Mucosa of descending colon (tissue), 3 donors: ENCODE results near the gene ARL5A. TPM values are rescaled to one million over a fixed set of nuclear protein-coding genes. Genes with fewer than 3 reads are reported as not detected.

ENCODE experiments used
- ATAC-seq: fragments of 200-7000 bp; cut with Tn5 transposase; one replicate; pipeline ENCODE4 v1.9.1; 2020; ENCODE audit warnings: mild to moderate bottlenecking, moderate library complexity
- DNase-seq, 3 donors: peaks; one replicate each; pipeline ENCODE4 v3.0.0-alpha.2; 2020
- H3K36me3 ChIP-seq: fragments of 200-600 bp; one replicate; pipeline ENCODE4 v1.8.0; 2021; ENCODE audit warnings: low read depth, mild to moderate bottlenecking
- H3K4me1 ChIP-seq: fragments of 200-600 bp; one replicate; pipeline ENCODE4 v1.8.0; 2021; ENCODE audit warnings: low read depth, mild to moderate bottlenecking
- H3K4me3 ChIP-seq: fragments of 200-600 bp; one replicate; pipeline ENCODE4 v1.8.0; 2021; ENCODE audit warnings: mild to moderate bottlenecking
- H3K9me3 ChIP-seq: fragments of 200-600 bp; one replicate; pipeline ENCODE4 v1.8.0; 2021; ENCODE audit warnings: mild to moderate bottlenecking
- intact Hi-C, 2 donors: fragments of 100-400 bp; cut with DNase I in 1 of 2; cut with micrococcal nuclease in 1 of 2; formaldehyde crosslinking; loops; one replicate each; pipeline versions ENCODE4 v1.11.0 to v1.11.1; 2022; cut with DNase I, micrococcal nuclease
- total RNA-seq, 3 donors: library from RNA; stranded (reverse); fragmentation: NEBNext Ultra II Directional in 2 of 3; extraction: Animal tissue kit (Norgen Biotek cat#: 25700) in 2 of 3; gene quantifications; one replicate each; pipeline versions ENCODE4 v1.2.1 to v1.2.4, GENCODE V29; 2021 to 2023
- TF ChIP-seq, protein P1 (sequence below): fragments of 200-600 bp; IDR thresholded peaks from one replicate; pipeline ENCODE4 v1.8.0; 2022; ENCODE audit warnings: antibody characterized with exemption, mild to moderate bottlenecking
- donor health status: DM: no; HTN: no; CAD: no; lungs with moderate emphysema.
- donor health status: DM: no; HTN: no; CAD: no.
- donor health status: DM: no; HTN: yes; CAD: no.

Gene ARL5A
- total RNA-seq, 3 donors from 2014 or later = 38.5 to 55.9 (median 39.5) TPM

DNA sequence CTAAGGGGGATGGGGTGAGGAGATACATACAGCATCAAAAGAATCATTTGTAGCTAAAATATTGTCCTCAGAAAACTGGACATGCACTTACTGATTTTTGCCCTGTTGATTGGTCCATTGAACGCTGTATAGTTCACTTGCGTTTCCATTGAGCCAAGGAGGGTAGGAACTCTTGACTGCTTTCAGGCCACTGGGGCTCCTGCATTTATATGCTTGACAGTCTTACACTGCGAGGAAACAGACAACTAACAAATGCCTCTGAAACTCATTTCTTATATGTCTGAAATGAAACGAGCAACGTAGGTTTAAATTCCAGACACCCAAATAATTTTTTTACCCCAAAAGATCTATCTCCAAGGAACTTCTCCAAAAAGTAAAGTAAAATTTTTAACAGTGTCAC, 42.1 kb downstream of the ARL5A start:
- TF ChIP-seq, protein P1, sequence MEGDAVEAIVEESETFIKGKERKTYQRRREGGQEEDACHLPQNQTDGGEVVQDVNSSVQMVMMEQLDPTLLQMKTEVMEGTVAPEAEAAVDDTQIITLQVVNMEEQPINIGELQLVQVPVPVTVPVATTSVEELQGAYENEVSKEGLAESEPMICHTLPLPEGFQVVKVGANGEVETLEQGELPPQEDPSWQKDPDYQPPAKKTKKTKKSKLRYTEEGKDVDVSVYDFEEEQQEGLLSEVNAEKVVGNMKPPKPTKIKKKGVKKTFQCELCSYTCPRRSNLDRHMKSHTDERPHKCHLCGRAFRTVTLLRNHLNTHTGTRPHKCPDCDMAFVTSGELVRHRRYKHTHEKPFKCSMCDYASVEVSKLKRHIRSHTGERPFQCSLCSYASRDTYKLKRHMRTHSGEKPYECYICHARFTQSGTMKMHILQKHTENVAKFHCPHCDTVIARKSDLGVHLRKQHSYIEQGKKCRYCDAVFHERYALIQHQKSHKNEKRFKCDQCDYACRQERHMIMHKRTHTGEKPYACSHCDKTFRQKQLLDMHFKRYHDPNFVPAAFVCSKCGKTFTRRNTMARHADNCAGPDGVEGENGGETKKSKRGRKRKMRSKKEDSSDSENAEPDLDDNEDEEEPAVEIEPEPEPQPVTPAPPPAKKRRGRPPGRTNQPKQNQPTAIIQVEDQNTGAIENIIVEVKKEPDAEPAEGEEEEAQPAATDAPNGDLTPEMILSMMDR = no peak
- ATAC-seq (no peak), DNase-seq (no peak)
- intact Hi-C loops = no loop called here
- H3K9me3 ChIP-seq = no peaks in the 10 kb centered on the region
- no peak overlapping the region for H3K4me3 ChIP-seq
- H3K4me1 ChIP-seq = no peaks in the 10 kb centered on the region
- H3K36me3 ChIP-seq = no peaks in the 10 kb centered on the region

DNA sequence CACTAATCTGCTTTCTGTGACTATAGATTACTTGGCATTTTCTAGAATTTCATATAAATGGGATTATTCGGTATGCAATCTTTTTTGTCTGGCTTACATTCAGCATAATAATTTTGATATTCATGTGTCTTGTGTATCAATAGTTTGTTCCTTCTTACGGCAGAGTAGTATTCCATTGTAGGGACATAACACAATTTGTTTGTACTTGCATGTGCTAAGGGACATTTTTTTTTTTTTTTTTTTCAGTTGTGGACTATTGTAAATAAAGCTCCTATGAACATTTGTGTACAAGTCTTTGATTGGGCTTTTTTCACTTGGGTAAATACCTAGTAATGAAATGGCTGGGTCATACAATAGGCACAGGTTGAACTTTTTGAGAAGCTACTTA, 45.1 kb downstream of the ARL5A start:
- Histone ChIP-seq H3K9me3 (peaks cover 2% of the 10 kb centered on the region), H3K36me3 (no peaks in the 10 kb centered on the region), H3K4me3 (no peak overlapping the region), H3K4me1 (no peaks in the 10 kb centered on the region)
- ATAC-seq = no peak
- intact Hi-C loops = no loop called here
- DNase-seq = no peak
- TF ChIP-seq, protein P1 = no peak

DNA sequence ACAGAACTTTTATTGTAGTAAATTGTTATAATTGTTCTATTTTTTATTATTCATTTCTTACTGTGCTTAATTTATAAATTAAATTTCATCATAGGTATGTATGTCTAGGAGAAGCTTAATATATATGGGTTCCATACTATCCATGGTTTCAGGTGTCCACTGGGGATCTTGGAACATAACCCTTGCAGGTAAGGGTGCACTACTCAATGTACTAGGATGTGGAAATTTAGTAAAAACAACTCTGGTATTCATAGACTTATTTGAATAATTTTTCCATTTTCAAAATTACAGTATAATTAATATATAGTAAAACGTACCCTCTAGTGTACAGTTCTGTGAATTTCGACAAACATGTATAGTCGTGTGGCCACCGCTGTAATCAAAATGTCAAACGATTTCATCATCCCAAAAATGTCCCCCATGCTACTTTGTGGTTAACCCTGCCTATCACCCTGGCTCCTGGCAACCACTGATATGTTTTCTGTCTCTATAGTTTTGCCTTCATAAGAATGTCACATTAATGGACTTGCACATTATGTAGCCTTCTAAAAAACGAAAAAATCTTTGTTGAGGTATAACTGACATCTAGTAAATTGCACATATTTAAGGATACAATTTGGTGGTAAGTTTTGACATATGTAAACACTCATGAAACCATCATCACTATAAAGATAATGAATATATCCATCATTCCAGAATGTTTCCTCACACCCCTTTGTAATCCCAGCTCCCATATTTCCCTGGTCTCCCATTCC, 45.7 kb downstream of the ARL5A start:
- Histone ChIP-seq H3K4me1 (no peaks in the 10 kb centered on the region), H3K9me3 (peaks cover 2% of the 10 kb centered on the region), H3K36me3 (no peaks in the 10 kb centered on the region), H3K4me3 (no peak overlapping the region)
- DNase-seq (no peak), ATAC-seq (no peak)
- intact Hi-C loops = no loop called here
- TF ChIP-seq, protein P1 = no peak

DNA sequence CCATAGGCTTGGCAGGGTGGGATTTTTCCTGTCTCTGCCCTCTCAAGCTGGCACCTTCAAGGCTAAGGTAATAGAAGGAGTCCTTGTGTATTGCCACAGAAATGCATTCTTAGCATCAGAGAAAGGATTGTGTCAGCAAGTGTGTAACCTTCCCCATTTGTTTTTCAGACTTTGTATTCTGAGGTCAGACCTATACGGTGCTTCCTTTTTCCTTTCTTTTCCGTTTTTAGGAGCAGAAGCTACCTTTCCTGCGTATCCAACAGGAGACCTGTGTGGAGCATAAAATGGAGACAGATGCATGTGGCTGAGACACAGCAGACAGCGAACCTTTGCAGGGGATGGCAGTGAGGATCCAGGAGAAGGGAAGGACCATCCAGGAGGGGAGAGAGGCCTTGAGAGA, 46.6 kb downstream of the ARL5A start:
- DNase-seq (no peak), ATAC-seq (no peak)
- TF ChIP-seq, protein P1 = no peak
- H3K4me3 ChIP-seq = no peak overlapping the region
- H3K9me3 ChIP-seq = peaks cover 2% of the 10 kb centered on the region
- intact Hi-C loops = no loop called here
- H3K36me3 ChIP-seq = no peaks in the 10 kb centered on the region
- H3K4me1 ChIP-seq = no peaks in the 10 kb centered on the region

DNA sequence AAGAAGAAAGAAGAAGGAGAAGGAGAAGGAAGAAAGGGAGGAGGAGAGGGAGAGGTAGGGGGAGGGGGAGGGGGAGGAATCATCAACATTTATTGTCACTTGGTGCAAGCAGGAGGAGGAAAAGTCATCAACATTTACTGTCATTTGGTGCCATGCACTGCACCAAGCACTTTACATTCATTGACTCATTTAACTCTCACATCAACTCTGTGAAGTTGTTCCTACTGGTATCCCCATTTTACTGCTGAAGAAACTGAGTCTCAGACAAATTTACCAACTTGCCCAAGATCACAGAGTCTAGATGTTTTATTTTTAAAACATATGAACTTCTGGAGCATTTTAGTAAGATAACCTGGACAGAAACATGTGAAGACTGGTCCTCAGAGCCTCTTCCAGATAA, 47.3 kb downstream of the ARL5A start:
- intact Hi-C loops = no loop called here
- no peak overlapping the region for H3K4me3 ChIP-seq
- no peak for DNase-seq
- no peaks in the 10 kb centered on the region for H3K36me3 ChIP-seq
- no peaks in the 10 kb centered on the region for H3K4me1 ChIP-seq
- no peak for ATAC-seq
- TF ChIP-seq, protein P1 = no peak
- peaks cover 2% of the 10 kb centered on the region for H3K9me3 ChIP-seq
